NCI-H748 (cell line): Measurements from ENCODE around the gene DKKL1.

Experiments used
- DNase-seq: peaks from one replicate; lab custom pipeline; 2025; ENCODE audit not compliant: unreplicated experiment; lab: John Stamatoyannopoulos, UW

Gene DKKL1

GRCh38 chr19:49337267-49338022, 26.2 kb upstream of the DKKL1 start:
- no peak for DNase-seq

DNA sequence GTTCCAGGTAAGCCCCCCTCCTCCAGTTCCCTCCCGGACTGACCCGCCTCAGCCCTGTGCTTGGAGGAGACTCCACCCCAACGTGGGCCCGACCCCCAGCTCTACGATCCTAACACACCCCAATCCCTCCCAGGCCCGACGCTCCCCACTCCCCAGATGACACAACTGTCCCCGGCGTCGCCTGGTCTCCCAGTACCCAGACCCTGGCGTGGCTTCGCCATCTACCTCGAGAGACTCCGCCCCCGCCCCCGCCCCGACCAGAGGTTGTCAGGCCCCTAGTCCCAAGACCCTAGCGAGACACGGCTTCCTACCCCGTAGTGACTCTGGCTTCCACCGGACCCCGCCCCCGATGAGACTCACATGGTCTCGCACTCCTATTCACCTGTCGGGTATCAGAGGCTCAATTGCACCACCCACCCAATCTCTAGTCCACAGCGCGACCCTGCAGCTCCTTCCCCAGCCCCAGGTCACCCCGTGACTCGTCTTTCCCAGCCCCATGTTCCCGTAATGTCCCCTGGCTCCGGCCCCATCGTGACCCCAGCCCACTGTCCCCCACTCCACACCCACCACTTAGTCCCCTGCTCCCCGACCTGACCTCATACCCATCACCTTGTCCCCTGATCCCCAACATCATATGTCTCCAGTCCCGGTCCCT, 25.5 kb upstream of the DKKL1 start:
- DNase-seq, result no peak

- DNase-seq, result peak; percentile 84
These were observed 24.9 kb upstream of the DKKL1 start for GRCh38 chr19:49338691-49339300.

DNA sequence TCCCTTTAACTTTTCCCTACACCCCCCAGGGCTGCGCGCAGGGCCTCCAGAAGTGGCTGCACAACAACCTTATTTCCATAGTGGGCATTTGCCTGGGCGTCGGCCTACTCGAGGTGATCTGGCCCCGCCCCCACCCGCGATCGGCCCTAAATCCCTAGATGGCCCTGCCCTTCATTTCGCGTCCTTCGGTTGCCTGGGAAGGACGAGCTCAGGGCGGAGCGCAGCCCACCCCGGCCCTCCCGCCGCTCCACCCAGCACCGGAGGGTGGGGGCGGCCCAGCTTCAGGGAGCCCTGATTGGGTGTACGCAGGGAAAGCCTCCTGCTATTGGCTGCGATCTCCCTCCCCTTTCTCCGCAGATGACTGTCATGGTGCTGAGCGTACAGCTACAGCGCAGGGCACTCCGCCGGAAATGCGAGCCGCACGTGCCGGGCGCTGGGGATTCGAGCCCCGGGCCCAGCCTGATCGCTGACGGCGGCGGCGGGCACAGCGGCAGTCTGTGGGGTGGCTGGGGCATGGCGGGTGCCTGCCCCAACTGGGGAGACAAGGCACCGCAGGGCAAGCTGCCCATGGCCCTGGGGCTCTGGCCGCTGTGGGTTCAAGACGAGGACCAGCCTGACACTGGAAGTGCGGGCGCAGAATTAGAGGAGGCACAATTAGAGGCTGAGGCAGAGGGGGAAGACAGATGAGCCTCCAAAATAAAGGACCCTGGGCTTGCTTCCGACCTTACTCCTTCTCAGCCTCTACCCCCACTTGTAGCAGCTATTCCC, 24.2 kb upstream of the DKKL1 start:
- DNase-seq, result peak; percentile 92

GRCh38 chr19:49340069-49340864, 23.4 kb upstream of the DKKL1 start:
- peak; percentile 73 for DNase-seq

DNA sequence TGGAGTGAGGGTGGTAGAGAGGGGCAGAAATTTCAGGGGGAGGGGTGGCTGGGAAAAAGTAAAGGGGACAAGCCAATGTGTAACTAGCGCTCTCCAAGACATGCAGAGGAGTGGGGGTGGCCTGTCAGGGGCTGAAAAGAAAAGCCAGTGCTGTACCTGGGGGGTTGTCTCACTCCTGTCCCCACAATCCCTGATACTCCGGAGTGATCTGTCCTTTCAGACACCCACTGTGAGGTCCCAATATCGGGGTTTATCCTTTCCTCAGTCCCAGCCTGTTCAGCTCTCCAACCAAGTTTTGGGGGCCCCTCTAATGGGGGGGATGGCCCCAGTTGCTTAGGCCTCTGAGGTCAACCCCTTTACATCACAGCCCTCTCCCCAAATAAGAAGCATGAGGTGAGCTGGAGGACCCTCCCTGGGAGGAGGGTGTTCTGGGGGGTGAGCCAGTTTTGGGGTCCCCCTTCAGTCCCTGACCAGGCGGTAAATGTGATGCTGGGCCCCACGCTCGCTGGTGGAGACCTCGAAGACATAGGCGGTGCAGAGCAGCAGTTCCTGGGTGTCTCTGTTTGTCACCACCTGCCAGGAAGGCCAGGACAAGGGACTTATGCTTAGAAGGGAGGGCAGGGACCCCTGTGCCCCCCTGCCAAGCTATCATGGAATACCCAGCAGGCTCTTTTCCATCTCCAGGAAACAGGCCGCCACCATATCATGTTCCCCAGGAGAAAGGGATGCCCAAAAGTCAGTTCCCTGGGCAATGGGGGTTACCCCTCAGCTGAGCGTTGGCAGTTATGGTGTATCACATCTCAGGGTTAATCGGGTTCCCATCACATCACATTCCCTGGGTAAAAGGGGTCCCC, 22.6 kb upstream of the DKKL1 start:
- DNase-seq, result no peak

GRCh38 chr19:49342291-49342721, 21.4 kb upstream of the DKKL1 start:
- no peak for DNase-seq

DNA sequence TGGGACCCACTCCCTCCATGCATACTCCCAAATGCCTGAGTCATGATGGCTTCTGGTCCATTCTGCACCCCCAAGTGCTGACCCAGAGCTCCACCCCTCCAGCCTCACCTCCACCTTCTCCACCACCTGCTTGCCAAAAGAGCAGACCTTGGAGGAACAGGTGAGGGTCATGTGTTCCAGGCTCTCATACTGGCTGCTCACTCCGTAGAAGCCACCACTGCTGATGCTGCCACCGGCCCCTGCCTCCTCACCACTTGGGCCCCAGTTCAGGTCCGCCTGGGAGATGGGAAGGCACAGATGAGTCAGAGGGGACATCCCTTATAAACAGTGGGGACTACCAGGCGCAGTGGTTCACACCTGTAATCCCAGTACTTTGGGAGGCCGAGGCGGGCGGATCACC, 20.6 kb upstream of the DKKL1 start:
- DNase-seq, result no peak

GRCh38 chr19:49344505-49345423, 18.9 kb upstream of the DKKL1 start:
- DNase-seq, result peak; percentile 57

GRCh38 chr19:49347191-49347590, 16.5 kb upstream of the DKKL1 start:
- DNase-seq, result no peak

DNA sequence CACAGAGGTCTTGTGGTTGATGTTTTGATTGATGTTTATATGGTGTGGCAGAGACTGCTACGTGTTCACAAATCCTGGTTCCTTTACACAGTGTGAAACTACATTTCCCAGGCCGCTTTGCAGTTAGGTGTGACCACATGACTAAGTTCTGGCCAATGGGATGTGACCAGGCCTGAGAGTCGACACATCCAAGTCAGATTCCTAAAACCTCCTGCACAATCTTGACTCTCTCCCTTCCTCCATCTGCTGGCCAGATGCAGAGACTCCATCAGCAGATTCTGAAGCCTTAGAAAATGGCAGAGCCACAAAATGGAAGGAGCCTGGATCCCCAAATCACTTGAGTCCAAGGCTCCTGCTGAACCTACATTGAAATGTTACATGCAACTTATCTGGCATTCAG, 15.8 kb upstream of the DKKL1 start:
- DNase-seq, result no peak

- no peak for DNase-seq
These were observed 15.1 kb upstream of the DKKL1 start for GRCh38 chr19:49348305-49349189.

- DNase-seq, result no peak
These were observed 14.1 kb upstream of the DKKL1 start for GRCh38 chr19:49349567-49349966.

- DNase-seq, result no peak
These were observed 7.7 kb upstream of the DKKL1 start for GRCh38 chr19:49355909-49356353.

GRCh38 chr19:49356382-49356781, 7.3 kb upstream of the DKKL1 start:
- DNase-seq, result no peak

DNA sequence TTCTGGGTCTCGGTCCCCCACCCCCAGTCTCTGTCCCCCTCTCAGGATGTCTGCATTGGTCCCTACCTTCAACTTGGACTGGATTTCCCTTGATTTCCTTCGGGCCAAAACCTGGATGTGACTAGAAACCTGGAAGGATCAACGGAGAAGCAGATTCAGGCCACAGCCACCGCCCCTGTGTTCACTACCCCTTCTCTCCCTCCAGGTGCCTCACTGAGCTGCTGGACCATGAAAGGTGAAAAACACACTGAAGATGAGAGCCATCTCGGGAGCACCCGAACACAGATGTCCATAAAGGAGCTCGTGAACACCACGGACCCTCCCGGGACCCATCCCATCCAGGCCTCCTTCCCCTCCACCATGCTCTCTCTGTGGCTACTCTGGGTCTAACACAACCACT, 6.5 kb upstream of the DKKL1 start:
- DNase-seq, result no peak
